Trophoblast cell (in vitro differentiated cells and primary cell): Measurements from ENCODE around the gene CHMP2A.
A peak's percentile ranks its signal among the peaks of the same experiment; 100 is the strongest.
"Not testable (repeated sequence)": the region's sequence is repeated elsewhere in the genome, so short reads cannot be mapped to it uniquely, and the experiment has no call there.

ENCODE experiments used
- DNase-seq, 2 donors: peaks; one replicate each; pipeline ENCODE4 v3.0.0-alpha.2; 2016
- H2AFZ ChIP-seq: 2 replicates; pipeline ENCODE4 v1.6.1; 2013; ENCODE audit warnings: low read length, moderate library complexity, mild to moderate bottlenecking; ENCODE audit not compliant: insufficient read depth, poor library complexity
- H2AK5ac ChIP-seq: 2 replicates; pipeline ENCODE4 v1.6.1; 2013; ENCODE audit warnings: mild to moderate bottlenecking, low read length
- H2BK120ac ChIP-seq: 2 replicates; pipeline ENCODE4 v1.6.1; 2013; ENCODE audit warnings: low read length, mild to moderate bottlenecking, moderate library complexity; ENCODE audit not compliant: insufficient read depth, poor library complexity
- H2BK12ac ChIP-seq: 2 replicates; pipeline ENCODE4 v1.6.1; 2013; ENCODE audit warnings: mild to moderate bottlenecking, low read length, moderate library complexity
- H2BK5ac ChIP-seq: 2 replicates; pipeline ENCODE4 v1.6.1; 2013; ENCODE audit warnings: low read length, low read depth, moderate library complexity, mild to moderate bottlenecking; ENCODE audit not compliant: poor library complexity
- H3K14ac ChIP-seq: 2 replicates; pipeline ENCODE4 v1.6.1; 2013; ENCODE audit warnings: mild to moderate bottlenecking, low read length
- H3K18ac ChIP-seq: 2 replicates; pipeline ENCODE4 v1.6.1; 2013; ENCODE audit warnings: mild to moderate bottlenecking, low read length
- H3K23ac ChIP-seq: 2 replicates; pipeline ENCODE4 v1.6.1; 2013; ENCODE audit warnings: low read length
- H3K27ac ChIP-seq: 2 replicates; pipeline ENCODE4 v1.5.1; 2013; ENCODE audit warnings: low read depth, mild to moderate bottlenecking, inconsistent platforms, low read length, moderate library complexity
- H3K27me3 ChIP-seq: 2 replicates; pipeline ENCODE4 v1.6.1; 2013; ENCODE audit warnings: inconsistent platforms, mild to moderate bottlenecking, low read length, moderate library complexity; ENCODE audit not compliant: insufficient read depth
- H3K36me3 ChIP-seq, 2 experiments: 1 replicate in 1 of 2; 2 replicates in 1 of 2; pipeline ENCODE4 v1.6.1; 2013; ENCODE audit warnings: low read length in 2 of 2, mild to moderate bottlenecking in 2 of 2, moderate library complexity in 1 of 2; ENCODE audit not compliant: insufficient read depth in 2 of 2, control insufficient read depth in 1 of 2
- H3K4ac ChIP-seq: 2 replicates; pipeline ENCODE4 v1.6.1; 2013; ENCODE audit warnings: low read depth, mild to moderate bottlenecking, low read length, moderate library complexity
- H3K4me1 ChIP-seq, 2 experiments: 1 replicate in 1 of 2; 2 replicates in 1 of 2; pipeline ENCODE4 v1.6.1; 2013; ENCODE audit warnings: low read length in 2 of 2, mild to moderate bottlenecking in 2 of 2, moderate library complexity in 1 of 2; ENCODE audit not compliant: insufficient read depth in 2 of 2, control insufficient read depth in 1 of 2
- H3K4me2 ChIP-seq: 2 replicates; pipeline ENCODE4 v1.6.1; 2013; ENCODE audit warnings: inconsistent platforms, mild to moderate bottlenecking, low read length, moderate library complexity
- H3K4me3 ChIP-seq: 2 replicates; pipeline ENCODE4 v1.5.1; 2013; ENCODE audit warnings: mild to moderate bottlenecking, low read depth, low read length, inconsistent platforms
- H3K79me1 ChIP-seq: one replicate; pipeline ENCODE4 v1.6.1; 2013; ENCODE audit warnings: low read length
- H3K79me2 ChIP-seq: 2 replicates; pipeline ENCODE4 v1.6.1; 2013; ENCODE audit warnings: low read length, mild to moderate bottlenecking; ENCODE audit not compliant: control insufficient read depth, insufficient read depth, poor library complexity
- H3K9ac ChIP-seq: 2 replicates; pipeline ENCODE4 v1.6.1; 2013; ENCODE audit warnings: mild to moderate bottlenecking, low read length
- H3K9me3 ChIP-seq: 2 replicates; pipeline ENCODE4 v1.6.1; 2013; ENCODE audit warnings: low read depth, mild to moderate bottlenecking, control low read depth, inconsistent platforms, low read length; ENCODE audit not compliant: insufficient read depth
- H4K12ac ChIP-seq: 2 replicates; pipeline ENCODE4 v1.6.1; 2013; ENCODE audit warnings: low read depth, mild to moderate bottlenecking, low read length, moderate library complexity
- H4K8ac ChIP-seq: 2 replicates; pipeline ENCODE4 v1.6.1; 2013; ENCODE audit warnings: low read depth, mild to moderate bottlenecking, low read length, moderate library complexity
- H4K91ac ChIP-seq: one replicate; pipeline ENCODE4 v1.6.1; 2013; ENCODE audit warnings: low read depth, mild to moderate bottlenecking, low read length, moderate library complexity
- WGBS: extraction: QIAGEN DNeasy Blood & Tissue Kit; methylation state at CpG from one replicate; pipeline ENCODE4 v1.1.7; 2013; ENCODE audit warnings: missing lambda C conversion rate; ENCODE audit not compliant: insufficient read length, insufficient coverage; ENCODE audit errors: extremely low coverage; 5-methylcytosine and 5-hydroxymethylcytosine counted together

The CHMP2A gene

DNA sequence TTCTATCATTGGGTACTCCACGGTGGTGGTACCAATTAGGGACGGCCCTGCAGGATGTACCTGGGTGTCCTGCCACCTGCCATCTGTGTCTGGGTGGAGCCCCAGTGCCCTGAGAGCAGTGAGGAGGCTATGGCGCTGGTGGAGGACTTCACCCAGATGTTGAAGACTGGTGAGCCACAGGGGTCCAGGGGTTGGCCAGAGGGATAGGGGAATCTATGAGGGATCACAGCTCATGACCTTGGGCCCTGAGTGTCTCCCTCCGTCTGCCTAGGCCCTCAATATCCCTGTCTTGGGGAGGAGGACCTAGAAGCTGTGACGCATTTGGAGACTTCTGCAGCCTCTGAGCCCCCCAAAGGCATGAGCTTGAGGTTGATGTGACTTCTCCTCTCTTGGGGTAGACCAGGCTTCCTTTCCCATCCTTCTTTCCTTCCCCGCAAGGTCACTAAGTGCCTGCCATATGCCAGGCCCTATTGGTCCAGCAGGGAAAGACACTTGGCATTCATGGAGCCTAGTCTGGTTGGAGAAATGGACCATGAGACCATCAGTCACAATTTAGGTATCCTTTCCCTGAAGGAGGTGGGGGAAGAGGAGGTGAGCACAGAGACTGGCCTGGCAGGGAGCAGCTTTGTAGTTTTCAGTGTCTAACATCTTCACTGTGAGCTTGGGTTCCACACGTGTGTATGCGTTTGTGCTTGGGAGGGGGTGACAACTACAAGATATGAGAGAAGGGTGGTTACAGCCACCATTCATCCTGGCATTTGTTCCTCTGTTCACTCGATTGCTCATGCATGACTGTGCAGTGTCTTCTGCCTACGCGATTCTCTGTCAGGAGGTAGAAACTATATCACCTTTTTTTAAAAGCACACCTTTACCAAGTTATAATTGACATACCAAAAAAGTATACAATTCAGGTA, 23.4 kb upstream of the CHMP2A start:
- H2AFZ ChIP-seq: no peak overlapping the region
- DNase-seq: no peak
- no peak overlapping the region for H3K23ac ChIP-seq
- peaks cover 7% of the 10 kb centered on the region for H3K79me2 ChIP-seq
- no peak overlapping the region for H2BK120ac ChIP-seq
- no peaks in the 10 kb centered on the region for H3K27me3 ChIP-seq
- no peak overlapping the region for H3K4me3 ChIP-seq
- H3K9me3 ChIP-seq: no peaks in the 10 kb centered on the region
- peaks cover 11% of the 10 kb centered on the region for H3K79me1 ChIP-seq
- no peak overlapping the region for H2BK5ac ChIP-seq
- H2AK5ac ChIP-seq: no peak overlapping the region
- no peak overlapping the region for H3K4ac ChIP-seq
- H3K27ac ChIP-seq: no peak overlapping the region
- peaks cover 0 to 5% of the 10 kb centered on the region in 2 experiments for H3K4me1 ChIP-seq
- H2BK12ac ChIP-seq: no peak overlapping the region
- no peak overlapping the region for H4K91ac ChIP-seq
- H3K14ac ChIP-seq: no peak overlapping the region
- no peak overlapping the region for H4K12ac ChIP-seq
- no peak overlapping the region for H3K18ac ChIP-seq
- H3K36me3 ChIP-seq: peaks cover 14 to 17% of the 10 kb centered on the region in 2 experiments
- H4K8ac ChIP-seq: no peak overlapping the region
- no peak overlapping the region for H3K4me2 ChIP-seq
- H3K9ac ChIP-seq: no peak overlapping the region
- no CpG with 5 or more reads among the region's 11 CpGs for WGBS

DNA sequence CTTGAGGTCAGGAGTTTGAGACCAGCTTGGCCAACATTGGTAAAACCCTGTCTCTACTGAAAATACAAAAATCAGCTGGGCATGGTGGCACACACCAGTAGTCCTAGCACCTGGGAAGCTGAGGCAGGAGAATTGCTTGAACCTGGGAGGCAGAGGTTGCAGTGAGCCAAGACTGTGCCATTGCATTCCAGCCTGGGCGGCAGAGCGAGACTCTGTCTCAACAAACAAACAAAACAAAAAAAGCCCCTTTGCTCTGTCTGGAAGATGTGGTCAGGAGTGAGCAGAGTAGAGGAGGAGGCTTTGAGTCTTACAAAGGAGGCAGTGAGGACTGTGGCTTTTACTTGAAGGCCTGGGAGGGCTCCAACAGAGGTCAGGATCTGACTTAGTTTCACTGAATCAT, 22.7 kb upstream of the CHMP2A start:
- H3K14ac ChIP-seq, H3K4me1 ChIP-seq, H4K12ac ChIP-seq, H3K18ac ChIP-seq, H2AK5ac ChIP-seq, H3K4me2 ChIP-seq, H3K27me3 ChIP-seq, H3K27ac ChIP-seq, H3K79me2 ChIP-seq, H4K8ac ChIP-seq, H3K9me3 ChIP-seq, H3K4me3 ChIP-seq, H2BK120ac ChIP-seq, DNase-seq, H2BK5ac ChIP-seq, H3K9ac ChIP-seq, H3K4ac ChIP-seq, H4K91ac ChIP-seq, H3K23ac ChIP-seq, H2AFZ ChIP-seq, H2BK12ac ChIP-seq: not testable (repeated sequence)
- Histone ChIP-seq H3K79me1 (peaks cover 17% of the 10 kb centered on the region), H3K36me3 (peaks cover 8 to 11% of the 10 kb centered on the region in 2 experiments)
- WGBS: no CpG with 5 or more reads among the region's 2 CpGs

DNA sequence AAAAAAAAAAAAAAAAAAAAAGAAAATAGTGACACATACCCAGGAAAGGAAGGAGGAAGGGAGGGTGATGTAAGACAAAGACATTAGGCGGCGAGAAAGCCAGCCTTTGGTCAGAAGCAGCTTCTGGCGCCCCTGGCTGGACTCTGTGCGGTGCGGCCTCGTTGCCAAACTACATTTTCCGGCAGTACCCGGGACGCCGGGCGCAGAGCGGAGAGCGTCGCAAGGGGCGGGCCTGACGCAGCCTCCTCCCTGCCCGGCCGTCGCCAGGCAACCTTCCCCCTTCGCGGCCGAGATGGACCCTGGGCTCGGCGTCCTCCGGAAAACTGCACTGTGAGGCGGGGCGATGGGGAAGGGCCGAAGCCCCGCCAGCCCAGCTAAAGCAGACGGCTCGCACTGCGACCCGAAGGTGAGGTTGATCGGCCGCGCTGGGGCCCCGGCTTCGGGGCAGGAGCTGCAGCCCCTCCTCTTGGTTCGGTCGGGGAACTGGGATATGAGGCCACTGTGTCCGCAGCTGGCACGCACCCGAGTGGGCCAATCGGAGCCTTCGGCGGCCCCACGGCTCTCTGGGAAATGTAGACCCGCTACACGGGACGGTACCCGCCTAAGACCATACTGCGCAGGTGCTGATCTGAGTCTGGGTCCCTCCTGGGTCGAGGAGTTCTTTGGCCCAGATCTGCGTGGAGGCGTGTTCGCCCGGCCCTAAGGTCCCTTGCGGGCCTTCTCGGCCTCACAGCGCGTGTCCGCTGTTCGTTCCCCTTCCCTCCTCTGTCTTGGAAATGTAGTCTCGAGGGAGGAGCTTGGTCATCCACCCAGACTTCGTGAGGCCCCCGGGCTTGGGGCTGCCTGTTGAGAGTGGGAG, 20.5 kb upstream of the CHMP2A start:
- no CpG with 5 or more reads among the region's 66 CpGs for WGBS

DNA sequence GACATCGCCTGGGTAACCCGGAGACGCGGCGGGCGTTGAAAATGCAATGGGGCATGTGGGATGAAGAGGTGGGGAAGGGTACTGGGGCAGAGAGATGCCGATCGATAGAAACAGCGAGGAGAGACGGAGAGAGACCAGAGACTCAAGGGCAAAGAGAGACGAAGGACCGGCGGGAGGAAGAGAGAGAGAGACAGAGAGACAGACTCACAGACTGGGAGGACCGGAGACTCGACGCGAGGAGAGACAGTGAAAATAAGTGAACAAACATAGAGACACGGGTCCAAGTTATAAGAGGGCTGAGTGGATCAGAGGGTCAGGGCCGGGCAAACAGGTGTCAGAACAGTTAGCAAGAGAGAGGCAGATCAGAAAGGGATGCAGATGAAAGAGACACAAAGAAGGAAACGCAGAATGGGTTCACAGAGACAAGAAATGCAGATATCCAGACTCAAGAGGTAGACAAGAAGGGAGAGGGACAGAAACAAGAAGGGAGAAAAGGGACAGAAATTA, 18.8 kb upstream of the CHMP2A start:
- no peak for DNase-seq
- no peak overlapping the region for H3K18ac ChIP-seq
- no peak overlapping the region for H2BK120ac ChIP-seq
- H3K23ac ChIP-seq: no peak overlapping the region
- peaks cover 2% of the 10 kb centered on the region for H3K9me3 ChIP-seq
- H3K79me2 ChIP-seq: peaks cover 9% of the 10 kb centered on the region
- H3K36me3 ChIP-seq: peaks cover 20 to 31% of the 10 kb centered on the region in 2 experiments
- no peak overlapping the region for H3K4ac ChIP-seq
- no peak overlapping the region for H2BK5ac ChIP-seq
- H4K91ac ChIP-seq: no peak overlapping the region
- H3K27me3 ChIP-seq: no peaks in the 10 kb centered on the region
- no peak overlapping the region for H3K14ac ChIP-seq
- no peak overlapping the region for H4K12ac ChIP-seq
- peaks cover 17% of the 10 kb centered on the region for H3K79me1 ChIP-seq
- no peak overlapping the region for H3K27ac ChIP-seq
- peak overlapping the region; percentile 97 for H3K4me3 ChIP-seq
- H3K4me2 ChIP-seq: peak overlapping the region; percentile 69
- no peak overlapping the region for H2BK12ac ChIP-seq
- no CpG with 5 or more reads among the region's 20 CpGs for WGBS
- H3K4me1 ChIP-seq: peaks cover 7 to 12% of the 10 kb centered on the region in 2 experiments
- no peak overlapping the region for H2AK5ac ChIP-seq
- H2AFZ ChIP-seq: no peak overlapping the region
- H4K8ac ChIP-seq: no peak overlapping the region
- no peak overlapping the region for H3K9ac ChIP-seq

More for the DNA sequence above, 20.5 kb upstream of the CHMP2A start:
- Histone ChIP-seq H2BK120ac (peak overlapping the region; percentile 64), H3K23ac (no peak overlapping the region), H3K79me2 (peaks cover 9% of the 10 kb centered on the region), H3K27ac (peak overlapping the region; percentile 88), H3K4me2 (peak overlapping the region; percentile 61), H2BK5ac (peak overlapping the region; percentile 67), H4K91ac (peak overlapping the region; percentile 92), H3K4me3 (peak overlapping the region; percentile 85), H2BK12ac (no peak overlapping the region), H2AK5ac (peak overlapping the region; percentile 75), H4K8ac (peak overlapping the region; percentile 95), H4K12ac (peak overlapping the region; percentile 71), H3K36me3 (peaks cover 8 to 15% of the 10 kb centered on the region in 2 experiments), H3K9ac (peak overlapping the region; percentile 68), H3K27me3 (no peaks in the 10 kb centered on the region), H2AFZ (peak overlapping the region; percentile 62), H3K4me1 (peaks cover 7 to 12% of the 10 kb centered on the region in 2 experiments), H3K14ac (peak overlapping the region; percentile 76), H3K9me3 (peaks cover 2% of the 10 kb centered on the region), H3K79me1 (peaks cover 17% of the 10 kb centered on the region), H3K18ac (peak overlapping the region; percentile 96), H3K4ac (peak overlapping the region; percentile 95)
- DNase-seq: peak; percentile 91 to 92
